ENCODE measurements around the gene IL6. TPM values are rescaled to one million over a fixed set of nuclear protein-coding genes. Genes with fewer than 3 reads are reported as not detected.
"Not testable (repeated sequence)": the region's sequence is repeated elsewhere in the genome, so short reads cannot be mapped to it uniquely, and the experiment has no call there.

The IL6 gene
- total RNA-seq, 2 donors from 2014 or later, result 0.77 TPM; not detected in 1

- no peak for TF ChIP-seq CTCF (IDR thresholded peaks at IDR 0.05)
- no peak for DNase-seq
- Histone ChIP-seq H3K9me3 (no peaks in the 10 kb centered on the region), H3K4me1 (no peaks in the 10 kb centered on the region), H3K9ac (ENCODE audit: low read depth in 2 of 2, low read length in 2 of 2) (no peak overlapping the region), H3K27me3 (no peaks in the 10 kb centered on the region), H3K4me3 (no peak overlapping the region), H3K36me3 (no peaks in the 10 kb centered on the region), H3K27ac (no peak overlapping the region)
- intact Hi-C loops (cut with DNase I), result no loop called here
These were observed 26.4 kb upstream of the IL6 start for GRCh38 chr7:22700559-22701002.

- no peaks in the 10 kb centered on the region for H3K36me3 ChIP-seq
- intact Hi-C loops (cut with DNase I), result no loop called here
- H3K27me3 ChIP-seq, result no peaks in the 10 kb centered on the region
These were observed 24.5 kb upstream of the IL6 start for GRCh38 chr7:22702516-22702915.

GRCh38 chr7:22703107-22703855 is 23.7 kb upstream of the IL6 start:
- DNase-seq; H3K36me3 ChIP-seq; H3K4me3 ChIP-seq; H3K4me1 ChIP-seq; H3K27ac ChIP-seq; H3K27me3 ChIP-seq; intact Hi-C loops (cut with DNase I); H3K9ac ChIP-seq (ENCODE audit: low read depth in 2 of 2, low read length in 2 of 2); H3K9me3 ChIP-seq: not testable (repeated sequence)

More at GRCh38 chr7:22702516-22702915, 24.5 kb upstream of the IL6 start:
- no peak for TF ChIP-seq CTCF (IDR thresholded peaks at IDR 0.05)
- H3K9ac ChIP-seq (ENCODE audit: low read depth in 2 of 2, low read length in 2 of 2), result no peak overlapping the region
- DNase-seq, result no peak
- no peaks in the 10 kb centered on the region for H3K4me1 ChIP-seq
- H3K4me3 ChIP-seq, result no peak overlapping the region
- H3K9me3 ChIP-seq, result no peaks in the 10 kb centered on the region
- no peak overlapping the region for H3K27ac ChIP-seq

GRCh38 chr7:22703978-22704610 is 22.9 kb upstream of the IL6 start:
- H3K9me3 ChIP-seq; DNase-seq; intact Hi-C loops (cut with DNase I); H3K27ac ChIP-seq; H3K9ac ChIP-seq (ENCODE audit: low read depth in 2 of 2, low read length in 2 of 2); H3K36me3 ChIP-seq; H3K4me3 ChIP-seq; H3K4me1 ChIP-seq; H3K27me3 ChIP-seq: not testable (repeated sequence)

GRCh38 chr7:22704722-22705121 is 22.3 kb upstream of the IL6 start:
- H3K27ac ChIP-seq; H3K4me1 ChIP-seq; H3K9me3 ChIP-seq; H3K4me3 ChIP-seq; DNase-seq; H3K27me3 ChIP-seq; H3K9ac ChIP-seq (ENCODE audit: low read depth in 2 of 2, low read length in 2 of 2); intact Hi-C loops (cut with DNase I); H3K36me3 ChIP-seq: not testable (repeated sequence)

- intact Hi-C loops (cut with DNase I); H3K9ac ChIP-seq (ENCODE audit: low read depth in 2 of 2, low read length in 2 of 2); H3K4me3 ChIP-seq; H3K9me3 ChIP-seq; DNase-seq; H3K4me1 ChIP-seq; H3K36me3 ChIP-seq; H3K27me3 ChIP-seq; H3K27ac ChIP-seq: not testable (repeated sequence)
These were observed 21.1 kb upstream of the IL6 start for GRCh38 chr7:22705874-22706273.

- H3K4me1 ChIP-seq; H3K27ac ChIP-seq; H3K36me3 ChIP-seq; intact Hi-C loops (cut with DNase I); H3K9ac ChIP-seq (ENCODE audit: low read depth in 2 of 2, low read length in 2 of 2); DNase-seq; H3K4me3 ChIP-seq; H3K27me3 ChIP-seq; H3K9me3 ChIP-seq: not testable (repeated sequence)
These were observed 19.8 kb upstream of the IL6 start for GRCh38 chr7:22707026-22707691.

GRCh38 chr7:22708214-22708613 is 18.8 kb upstream of the IL6 start:
- H3K36me3 ChIP-seq; H3K9me3 ChIP-seq; H3K9ac ChIP-seq (ENCODE audit: low read depth in 2 of 2, low read length in 2 of 2); H3K27me3 ChIP-seq; H3K27ac ChIP-seq; DNase-seq; H3K4me1 ChIP-seq; intact Hi-C loops (cut with DNase I); H3K4me3 ChIP-seq: not testable (repeated sequence)

GRCh38 chr7:22708677-22709061 is 18.3 kb upstream of the IL6 start:
- H3K27ac ChIP-seq; DNase-seq; intact Hi-C loops (cut with DNase I); H3K27me3 ChIP-seq; H3K4me3 ChIP-seq; H3K36me3 ChIP-seq; H3K9me3 ChIP-seq; H3K9ac ChIP-seq (ENCODE audit: low read depth in 2 of 2, low read length in 2 of 2); H3K4me1 ChIP-seq: not testable (repeated sequence)

- DNase-seq; H3K4me1 ChIP-seq; intact Hi-C loops (cut with DNase I); H3K9me3 ChIP-seq; H3K27ac ChIP-seq; H3K27me3 ChIP-seq; H3K36me3 ChIP-seq; H3K9ac ChIP-seq (ENCODE audit: low read depth in 2 of 2, low read length in 2 of 2); H3K4me3 ChIP-seq: not testable (repeated sequence)
These were observed 17.8 kb upstream of the IL6 start for GRCh38 chr7:22709062-22709829.

Measured in colonic mucosa (tissue), 4 donors.